CD8-positive, alpha-beta memory T cell (primary cell): Measurements from ENCODE around the gene CSPG5. TPM values are rescaled to one million over a fixed set of nuclear protein-coding genes. Genes with fewer than 3 reads are reported as not detected.

Experiments used
- CTCF ChIA-PET: fragments of 350-600 bp; sonication (Branson Sonifier 250); formaldehyde crosslinking; loops from one replicate; lab custom pipeline; 2021; ENCODE audit warnings: antibody characterized with exemption; lab: Charles Lee
- POLR2A ChIA-PET: fragments of 350-600 bp; sonication (Branson Sonifier 250); formaldehyde crosslinking; loops from one replicate; lab custom pipeline; 2021; ENCODE audit warnings: antibody characterized with exemption; lab: Charles Lee
- DNase-seq, 5 donors: peaks; one replicate each; pipeline versions ENCODE4 v3.0.0 to v3.0.0-alpha.2; 2020 to 2022; ENCODE audit warnings: mixed read lengths in 1 of 5
- H3K27ac ChIP-seq: one replicate; pipeline ENCODE4 v1.7.0; 2013; ENCODE audit warnings: low read depth, mild to moderate bottlenecking, low read length, moderate library complexity
- H3K27me3 ChIP-seq: 2 replicates; pipeline ENCODE4 v1.7.0; 2013; ENCODE audit warnings: low read length, mild to moderate bottlenecking; ENCODE audit not compliant: insufficient read depth, poor library complexity, severe bottlenecking
- H3K36me3 ChIP-seq: 2 replicates; pipeline ENCODE4 v1.7.0; 2013; ENCODE audit warnings: mild to moderate bottlenecking, low read length, moderate library complexity; ENCODE audit not compliant: insufficient read depth
- H3K4me1 ChIP-seq: 2 replicates; pipeline ENCODE4 v1.7.0; 2013; ENCODE audit warnings: mild to moderate bottlenecking, low read length, moderate library complexity; ENCODE audit not compliant: insufficient read depth
- H3K4me3 ChIP-seq: 2 replicates; pipeline ENCODE4 v1.7.0; 2013; ENCODE audit warnings: mild to moderate bottlenecking, low read length
- H3K9me3 ChIP-seq: 2 replicates; pipeline ENCODE4 v1.7.0; 2013; ENCODE audit warnings: mild to moderate bottlenecking, low read length
- H3K27ac Mint-ChIP-seq, 8 donors: one replicate each; pipeline ENCODE4 v1.8.0; 2020 to 2021; ENCODE audit warnings: mixed read lengths in 8 of 8, mild to moderate bottlenecking in 6 of 8, inconsistent platforms in 3 of 8, moderate library complexity in 3 of 8
- H3K27me3 Mint-ChIP-seq, 2 donors: one replicate each; pipeline ENCODE4 v1.8.0; 2020 to 2021; ENCODE audit warnings: mixed read lengths in 2 of 2, mild to moderate bottlenecking in 1 of 2, moderate library complexity in 1 of 2
- H3K36me3 Mint-ChIP-seq, 3 donors: one replicate each; pipeline ENCODE4 v1.8.0; 2020 to 2021; ENCODE audit warnings: mixed read lengths in 3 of 3, inconsistent platforms in 1 of 3, mild to moderate bottlenecking in 1 of 3
- H3K4me1 Mint-ChIP-seq, 3 donors: one replicate each; pipeline ENCODE4 v1.8.0; 2020 to 2021; ENCODE audit warnings: mixed read lengths in 3 of 3, inconsistent platforms in 1 of 3, mild to moderate bottlenecking in 1 of 3
- H3K4me3 Mint-ChIP-seq, 7 donors: one replicate each; pipeline ENCODE4 v1.8.0; 2020 to 2021; ENCODE audit warnings: mixed read lengths in 7 of 7, mild to moderate bottlenecking in 6 of 7, moderate library complexity in 4 of 7, inconsistent platforms in 2 of 7
- H3K9me3 Mint-ChIP-seq, 5 donors: one replicate each; pipeline ENCODE4 v1.8.0; 2020 to 2022; ENCODE audit warnings: mixed read lengths in 5 of 5, mild to moderate bottlenecking in 3 of 5, moderate library complexity in 2 of 5, inconsistent platforms in 1 of 5
- polyA plus RNA-seq: library from polyadenylated mRNA; unstranded; fragments of 300-500 nt; fragmentation: Illumina TruSeq; gene quantifications from one replicate; pipeline ENCODE4 v1.2.3, GENCODE V29; 2021
- total RNA-seq, 2 experiments: library from RNA; stranded (reverse); gene quantifications; one replicate each; pipeline ENCODE4 v1.2.3, GENCODE V29; 2021

Gene CSPG5
- total and polyA plus RNA-seq, 3 experiments from 2014 or later: 0.50 to 0.53 TPM; not detected in 1

DNA sequence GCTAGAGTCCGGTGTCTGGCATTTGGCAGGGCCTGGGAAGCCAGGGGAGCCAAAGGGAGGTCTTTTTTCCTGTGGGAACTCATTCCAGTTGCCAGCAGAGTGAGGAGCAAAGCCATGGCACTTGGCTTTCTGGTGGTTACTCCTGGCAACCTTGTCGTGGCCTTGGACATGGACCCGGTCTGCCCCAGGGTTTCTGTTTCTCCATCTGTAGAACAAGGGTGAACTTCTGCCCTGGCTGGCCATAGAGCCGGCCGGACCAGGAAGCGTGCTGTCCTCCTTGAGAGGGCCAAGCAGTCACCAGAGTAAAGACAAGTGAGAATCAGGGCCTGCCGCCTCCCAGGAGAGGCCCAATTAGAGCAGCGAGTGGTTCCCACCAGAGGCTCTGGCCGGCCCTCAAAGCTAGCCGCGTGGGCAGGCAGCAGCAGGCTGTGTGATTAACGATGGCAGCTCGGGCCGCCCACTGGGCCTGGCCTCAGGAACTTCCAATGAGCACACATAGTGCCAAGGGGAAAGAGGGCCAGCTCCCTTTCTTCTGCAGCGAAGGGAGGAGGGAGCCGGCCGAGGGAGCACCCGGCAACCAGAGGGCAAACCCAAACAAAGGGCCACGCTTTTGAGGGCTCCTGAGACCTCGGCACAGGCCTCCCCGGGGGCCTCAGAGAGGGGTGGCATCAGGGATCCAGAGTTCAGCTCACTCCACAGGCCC is 36.0 kb downstream of the CSPG5 start:
- no peak overlapping the region for H3K27ac ChIP-seq
- no peak for DNase-seq
- POLR2A ChIA-PET: no interaction called here
- Mint-ChIP-seq H3K9me3 (no peaks in the 10 kb centered on the region), H3K27me3 (peaks cover 0 to 9% of the 10 kb centered on the region in 2 donors), H3K4me3 (no peak overlapping the region), H3K4me1 (no peaks in the 10 kb centered on the region), H3K36me3 (peaks cover 0 to 1% (median 0%) of the 10 kb centered on the region in 3 donors), H3K27ac (no peak overlapping the region)
- no peaks in the 10 kb centered on the region for H3K9me3 ChIP-seq
- H3K4me1 ChIP-seq: no peaks in the 10 kb centered on the region
- H3K36me3 ChIP-seq: no peaks in the 10 kb centered on the region
- no peak overlapping the region for H3K4me3 ChIP-seq
- CTCF ChIA-PET: no interaction called here
- H3K27me3 ChIP-seq: no peaks in the 10 kb centered on the region

DNA sequence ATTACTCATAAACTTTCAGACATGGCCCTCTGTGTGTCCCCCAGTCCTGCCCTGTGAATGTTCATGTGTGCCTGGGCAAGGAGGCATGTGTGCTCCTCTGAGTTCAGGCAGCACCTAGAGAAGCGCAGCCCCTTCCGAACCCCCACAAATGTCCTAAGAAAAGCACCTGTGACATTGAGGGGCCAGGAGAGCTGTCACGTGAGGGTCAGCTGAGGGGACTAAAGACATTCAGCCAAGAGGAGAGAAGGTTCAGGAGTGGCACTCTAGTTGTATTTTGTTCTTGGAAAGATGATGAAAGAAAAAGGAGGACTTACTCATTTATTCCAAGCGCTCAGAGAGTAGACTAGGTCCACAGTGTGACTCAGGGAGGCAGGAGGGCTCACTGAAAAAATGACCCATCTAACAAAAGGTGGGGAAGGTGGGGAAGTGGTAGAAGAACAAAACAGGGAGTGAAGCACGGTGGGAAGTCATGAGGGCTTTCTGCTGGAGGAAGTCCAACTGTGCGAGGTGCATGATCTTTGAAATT is 37.0 kb downstream of the CSPG5 start:
- Mint-ChIP-seq H3K36me3 (peaks cover 0 to 1% (median 0%) of the 10 kb centered on the region in 3 donors), H3K27me3 (peaks cover 6 to 12% of the 10 kb centered on the region in 2 donors), H3K4me1 (no peaks in the 10 kb centered on the region)

DNA sequence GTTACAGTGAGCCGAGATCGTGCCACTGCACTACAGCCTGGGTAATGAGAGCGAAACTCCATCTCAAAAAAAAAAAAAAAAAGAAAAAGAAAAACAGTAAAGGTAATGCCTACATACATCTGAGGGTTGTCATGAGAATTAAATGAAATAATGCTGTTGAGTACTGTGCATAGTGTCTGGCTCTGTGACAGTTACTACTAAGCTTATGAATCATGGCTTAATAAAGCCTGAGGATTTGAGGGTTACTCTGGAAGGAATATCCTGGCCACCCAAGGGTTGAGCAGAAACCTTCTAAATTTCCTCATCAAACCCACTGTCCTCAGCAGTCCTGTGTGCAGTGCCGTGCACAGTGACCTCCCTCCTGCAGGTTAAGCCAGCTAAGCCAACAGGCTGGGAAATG is 38.4 kb downstream of the CSPG5 start:
- no peak overlapping the region for H3K4me3 ChIP-seq
- ChIA-PET POLR2A (no interaction called here), CTCF (no interaction called here)
- no peaks in the 10 kb centered on the region for H3K9me3 ChIP-seq
- no peak for DNase-seq
- no peak overlapping the region for H3K27ac ChIP-seq
- no peaks in the 10 kb centered on the region for H3K36me3 ChIP-seq
- H3K4me1 ChIP-seq: no peaks in the 10 kb centered on the region
- H3K9me3 Mint-ChIP-seq: peaks cover 0 to 3% (median 0%) of the 10 kb centered on the region in 5 donors
- no peak overlapping the region for H3K27ac Mint-ChIP-seq
- no peaks in the 10 kb centered on the region for H3K27me3 ChIP-seq
- H3K36me3 Mint-ChIP-seq: peaks cover 0 to 1% (median 0%) of the 10 kb centered on the region in 3 donors
- no peaks in the 10 kb centered on the region for H3K4me1 Mint-ChIP-seq
- peaks cover 6 to 12% of the 10 kb centered on the region in 2 donors for H3K27me3 Mint-ChIP-seq
- H3K4me3 Mint-ChIP-seq: no peak overlapping the region

More for the DNA sequence above, 37.0 kb downstream of the CSPG5 start:
- POLR2A ChIA-PET: no interaction called here
- H3K27ac ChIP-seq: no peak overlapping the region
- H3K4me1 ChIP-seq: no peaks in the 10 kb centered on the region
- no peaks in the 10 kb centered on the region for H3K9me3 ChIP-seq
- DNase-seq: no peak
- no peaks in the 10 kb centered on the region for H3K36me3 ChIP-seq
- no peaks in the 10 kb centered on the region for H3K27me3 ChIP-seq
- Mint-ChIP-seq H3K27ac (peak overlapping the region in 1 of 8 donors; percentile 48), H3K9me3 (peaks cover 0 to 3% (median 0%) of the 10 kb centered on the region in 5 donors), H3K4me3 (no peak overlapping the region)
- no peak overlapping the region for H3K4me3 ChIP-seq
- CTCF ChIA-PET: no interaction called here

DNA sequence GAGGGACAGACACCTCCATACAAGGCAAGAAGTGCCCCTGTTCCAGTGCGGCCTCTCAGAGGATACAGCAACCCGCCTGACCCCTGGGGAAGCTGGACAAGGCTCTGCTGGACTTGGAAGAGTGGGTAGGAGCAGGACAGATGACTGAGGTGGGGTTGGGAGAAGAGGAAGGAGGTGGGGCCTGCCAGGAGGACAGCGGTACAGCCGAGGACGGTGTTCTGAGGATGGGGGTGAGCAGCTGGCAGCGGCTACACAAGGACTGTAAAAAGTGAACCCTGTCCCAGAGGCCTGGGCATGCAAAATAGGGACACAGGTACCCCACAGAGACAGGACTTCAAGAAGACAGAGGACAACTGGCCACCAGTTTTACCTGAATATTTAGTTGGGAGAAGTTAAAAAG is 41.7 kb downstream of the CSPG5 start:
- Mint-ChIP-seq H3K27me3 (peaks cover 10 to 20% of the 10 kb centered on the region in 2 donors), H3K9me3 (peaks cover 0 to 3% (median 0%) of the 10 kb centered on the region in 5 donors), H3K4me1 (no peaks in the 10 kb centered on the region), H3K27ac (no peak overlapping the region), H3K36me3 (peaks cover 0 to 1% (median 0%) of the 10 kb centered on the region in 3 donors), H3K4me3 (no peak overlapping the region)
- no peak for DNase-seq
- H3K27ac ChIP-seq: no peak overlapping the region
- no peaks in the 10 kb centered on the region for H3K4me1 ChIP-seq
- no peaks in the 10 kb centered on the region for H3K9me3 ChIP-seq
- H3K4me3 ChIP-seq: no peak overlapping the region
- no peaks in the 10 kb centered on the region for H3K27me3 ChIP-seq
- no peaks in the 10 kb centered on the region for H3K36me3 ChIP-seq
- ChIA-PET CTCF (no interaction called here), POLR2A (interaction anchor here (0.6 kb wide), 1 partner anchor 88 kb away, joined by 3 read pairs; no protein-coding TSS in a partner anchor)

DNA sequence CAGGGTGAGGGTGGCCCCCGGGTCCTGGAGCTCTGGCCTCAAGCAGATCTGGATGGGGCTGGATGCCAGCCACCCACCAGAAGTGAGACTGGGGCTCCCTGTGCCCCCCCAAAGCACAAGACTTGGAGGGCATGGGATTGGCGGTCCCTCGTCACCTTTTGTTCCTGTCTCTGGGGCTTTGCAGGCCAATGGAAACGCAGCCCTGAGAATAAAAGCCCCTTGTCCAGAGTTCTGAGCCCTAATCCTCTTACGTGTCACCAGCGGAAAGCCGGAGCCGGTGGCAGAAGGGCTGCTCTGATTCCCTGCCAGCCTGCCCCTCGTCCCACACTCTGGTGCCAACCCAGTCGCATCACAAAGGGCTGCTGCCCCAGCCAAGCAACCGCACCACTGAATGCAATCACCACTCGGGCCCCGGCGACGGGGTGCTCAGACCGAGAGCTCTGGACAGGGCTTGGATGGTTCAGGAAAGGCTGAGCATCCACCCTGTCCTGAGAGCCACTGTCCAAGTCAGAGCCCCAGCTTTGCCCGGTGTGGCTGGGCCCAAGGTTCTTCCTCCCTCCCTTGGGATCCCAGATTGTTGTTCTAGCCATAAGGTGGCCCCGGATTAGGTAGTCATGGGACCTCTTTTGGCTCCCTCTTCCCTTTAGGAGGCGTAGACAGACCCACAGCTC is 42.3 kb downstream of the CSPG5 start:
- Mint-ChIP-seq H3K4me3 (no peak overlapping the region), H3K4me1 (no peaks in the 10 kb centered on the region), H3K27ac (no peak overlapping the region), H3K36me3 (peaks cover 0 to 1% (median 0%) of the 10 kb centered on the region in 3 donors), H3K9me3 (peaks cover 0 to 3% (median 0%) of the 10 kb centered on the region in 5 donors), H3K27me3 (peaks cover 10 to 20% of the 10 kb centered on the region in 2 donors)
- Histone ChIP-seq H3K36me3 (no peaks in the 10 kb centered on the region), H3K27me3 (no peaks in the 10 kb centered on the region), H3K9me3 (no peaks in the 10 kb centered on the region), H3K27ac (no peak overlapping the region), H3K4me1 (no peaks in the 10 kb centered on the region), H3K4me3 (no peak overlapping the region)
- CTCF ChIA-PET: no interaction called here
- DNase-seq: no peak
- POLR2A ChIA-PET: no interaction called here

DNA sequence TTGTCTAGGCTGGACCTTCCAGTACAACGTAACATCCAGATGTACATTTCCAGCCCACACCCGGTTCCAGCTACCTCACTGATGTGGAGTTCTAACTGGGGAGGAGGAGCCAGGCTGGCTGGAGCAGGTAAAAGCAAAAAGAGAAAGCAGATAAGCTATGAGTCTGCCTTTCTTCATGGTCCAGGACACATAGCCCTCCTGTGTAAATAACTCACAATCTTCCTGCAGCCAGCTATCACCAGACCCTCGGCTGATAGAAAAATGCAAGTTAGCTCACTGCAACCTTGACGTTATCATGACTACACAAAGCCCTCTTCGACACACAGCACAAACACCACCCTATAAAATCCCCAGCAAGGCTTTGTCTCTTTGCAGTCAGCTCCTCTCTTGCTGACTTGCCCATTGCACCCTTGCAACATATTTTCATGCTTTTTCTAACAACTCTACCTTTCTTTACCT is 44.6 kb downstream of the CSPG5 start:
- peaks cover 10 to 20% of the 10 kb centered on the region in 2 donors for H3K27me3 Mint-ChIP-seq
- H3K36me3 Mint-ChIP-seq: peaks cover 0 to 1% (median 0%) of the 10 kb centered on the region in 3 donors
- H3K9me3 ChIP-seq: no peaks in the 10 kb centered on the region
- H3K4me3 Mint-ChIP-seq: no peak overlapping the region
- POLR2A ChIA-PET: no interaction called here
- CTCF ChIA-PET: interaction anchor here (1.0 to 2.3 kb wide), 3 partner anchors 10 to 255 kb away, joined by 3 to 10 read pairs (median 4); no protein-coding TSS in a partner anchor
- no peaks in the 10 kb centered on the region for H3K36me3 ChIP-seq
- H3K27me3 ChIP-seq: no peaks in the 10 kb centered on the region
- no peak for DNase-seq
- peak overlapping the region; percentile 16 for H3K27ac ChIP-seq
- peaks cover 0 to 3% (median 0%) of the 10 kb centered on the region in 5 donors for H3K9me3 Mint-ChIP-seq
- H3K4me3 ChIP-seq: no peak overlapping the region
- H3K4me1 Mint-ChIP-seq: no peaks in the 10 kb centered on the region
- no peaks in the 10 kb centered on the region for H3K4me1 ChIP-seq
- peak overlapping the region in 1 of 8 donors; percentile 82 for H3K27ac Mint-ChIP-seq

DNA sequence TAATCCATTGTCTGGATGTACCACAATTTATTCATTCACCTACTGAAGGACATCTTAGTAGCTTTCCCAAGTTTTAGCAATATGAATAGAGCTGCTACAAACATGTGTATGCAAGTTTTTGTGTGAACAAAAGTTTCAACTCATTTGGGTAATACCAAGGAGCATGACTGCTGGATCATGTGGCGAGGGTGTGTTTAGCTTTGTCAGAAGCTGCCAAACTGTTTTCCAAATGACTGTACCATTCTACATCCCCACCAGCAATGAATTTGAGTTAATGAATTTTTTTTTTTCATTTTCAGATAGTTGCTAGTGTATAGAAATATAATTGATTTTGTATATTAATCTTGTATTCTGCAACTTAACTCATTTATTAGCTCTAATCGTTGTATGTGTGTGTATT is 45.2 kb downstream of the CSPG5 start:
- no peaks in the 10 kb centered on the region for H3K36me3 ChIP-seq
- H3K4me1 Mint-ChIP-seq: no peaks in the 10 kb centered on the region
- H3K27me3 Mint-ChIP-seq: peaks cover 10 to 15% of the 10 kb centered on the region in 2 donors
- H3K27ac ChIP-seq: no peak overlapping the region
- POLR2A ChIA-PET: no interaction called here
- no peaks in the 10 kb centered on the region for H3K4me1 ChIP-seq
- peaks cover 0 to 3% (median 0%) of the 10 kb centered on the region in 5 donors for H3K9me3 Mint-ChIP-seq
- no peak overlapping the region for H3K27ac Mint-ChIP-seq
- H3K36me3 Mint-ChIP-seq: no peaks in the 10 kb centered on the region
- no peak for DNase-seq
- H3K4me3 Mint-ChIP-seq: no peak overlapping the region
- no peaks in the 10 kb centered on the region for H3K9me3 ChIP-seq
- CTCF ChIA-PET: interaction anchor here (1.0 to 2.3 kb wide), 3 partner anchors 9 to 255 kb away, joined by 3 to 10 read pairs (median 4); no protein-coding TSS in a partner anchor
- H3K27me3 ChIP-seq: no peaks in the 10 kb centered on the region
- H3K4me3 ChIP-seq: no peak overlapping the region
